ENCODE measurements around the gene FRMD1. TPM values are rescaled to one million over a fixed set of nuclear protein-coding genes. Genes with fewer than 3 reads are reported as not detected.
A peak's percentile ranks its signal among the peaks of the same experiment; 100 is the strongest.

The FRMD1 gene
- not detected in 2 replicates for total RNA-seq (2014; rRNA removed; shearing (Covaris generic))

DNA sequence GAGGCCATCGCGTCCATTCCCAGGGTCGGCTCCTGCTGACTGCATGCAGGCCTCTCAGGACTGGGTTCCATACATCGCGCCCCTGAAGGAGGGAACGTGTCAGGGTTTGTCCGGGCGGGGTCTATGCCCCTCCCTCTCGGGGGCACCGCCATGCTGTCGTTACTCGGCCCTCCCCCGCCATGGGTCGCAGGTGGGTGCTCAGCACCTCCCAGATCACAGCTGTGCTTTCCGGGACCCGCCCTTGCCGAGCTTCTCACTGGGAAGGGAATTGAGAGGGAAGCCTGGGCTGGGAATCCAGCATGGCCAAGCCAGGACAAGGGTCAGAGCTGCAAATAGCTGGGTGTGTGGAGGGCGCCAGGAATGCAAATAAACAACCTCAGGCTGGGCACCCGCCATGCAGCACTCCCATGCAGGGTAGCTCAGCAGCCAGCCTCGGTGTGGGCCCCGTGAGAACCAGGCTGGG is at the start of gene FRMD1:
FRMD1 (minus strand) TSS at position 270 of the 463 bp plus-strand sequence; CDS start at position 152, 118 bp downstream.
- Histone ChIP-seq H3K27me3 (peaks cover 19% of the 10 kb centered on the region), H3K9me3 (replicated peaks) (no peaks in the 10 kb centered on the region), H3K4me3 (no peak within 1 kb of the TSS), H3K4me1 (no peaks in the 10 kb centered on the region), H3K36me3 (no peaks in the 10 kb centered on the region), H3K27ac (no peak within 1 kb of the TSS)
- DNase-seq = no peak

GRCh38 chr6:168128006-168128630 is 49.1 kb upstream of the FRMD1 start:
- Histone ChIP-seq H3K9me3 (replicated peaks) (no peaks in the 10 kb centered on the region), H3K4me3 (no peak overlapping the region), H3K4me1 (no peaks in the 10 kb centered on the region), H3K36me3 (no peaks in the 10 kb centered on the region), H3K27me3 (peaks cover 20% of the 10 kb centered on the region; the same call in 1 of the 2 replicates), H3K27ac (no peak overlapping the region)
- no peak for DNase-seq

- Histone ChIP-seq H3K4me3 (no peak overlapping the region), H3K9me3 (replicated peaks) (no peaks in the 10 kb centered on the region), H3K4me1 (no peaks in the 10 kb centered on the region), H3K36me3 (no peaks in the 10 kb centered on the region), H3K27me3 (peaks cover 20% of the 10 kb centered on the region; the same call in 1 of the 2 replicates), H3K27ac (no peak overlapping the region)
- no peak for DNase-seq
Observed at GRCh38 chr6:168127384-168127868, 48.4 kb upstream of the FRMD1 start.

GRCh38 chr6:168126566-168127383 is 47.8 kb upstream of the FRMD1 start:
- no peaks in the 10 kb centered on the region for H3K4me1 ChIP-seq
- H3K27ac ChIP-seq = no peak overlapping the region
- H3K4me3 ChIP-seq = no peak overlapping the region
- DNase-seq = no peak
- no peaks in the 10 kb centered on the region for H3K36me3 ChIP-seq
- H3K27me3 ChIP-seq = peaks cover 20% of the 10 kb centered on the region; the same call in 1 of the 2 replicates
- no peaks in the 10 kb centered on the region for H3K9me3 ChIP-seq (replicated peaks)

GRCh38 chr6:168125429-168126001 is 46.5 kb upstream of the FRMD1 start:
- Histone ChIP-seq H3K4me1 (no peaks in the 10 kb centered on the region), H3K36me3 (no peaks in the 10 kb centered on the region), H3K27ac (no peak overlapping the region), H3K27me3 (peaks cover 17% of the 10 kb centered on the region; the same call in 1 of the 2 replicates), H3K4me3 (no peak overlapping the region), H3K9me3 (replicated peaks) (no peaks in the 10 kb centered on the region)
- no peak for DNase-seq

DNA sequence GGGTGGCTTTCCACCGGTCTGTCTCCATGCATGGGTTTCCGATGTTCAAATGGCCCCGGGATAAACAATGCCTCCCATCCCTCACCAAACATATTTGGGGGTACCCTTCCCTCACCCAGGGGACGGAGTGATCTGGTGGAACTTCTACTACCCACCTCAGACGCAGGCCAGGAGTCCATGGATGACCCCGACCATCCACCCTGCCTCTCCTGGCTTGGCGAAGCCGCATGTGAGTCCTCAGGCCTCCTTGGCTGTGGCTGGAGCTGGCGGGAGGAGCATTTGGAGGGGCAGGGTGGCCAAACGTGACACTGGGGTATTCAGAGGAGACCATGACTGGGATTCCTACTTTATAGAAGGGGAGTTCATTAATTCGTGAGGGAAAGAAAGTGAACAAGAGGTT is 45.9 kb upstream of the FRMD1 start:
- Histone ChIP-seq H3K36me3 (no peaks in the 10 kb centered on the region), H3K9me3 (replicated peaks) (no peaks in the 10 kb centered on the region), H3K4me3 (no peak overlapping the region), H3K27ac (no peak overlapping the region), H3K27me3 (peaks cover 17% of the 10 kb centered on the region; the same call in 1 of the 2 replicates), H3K4me1 (no peaks in the 10 kb centered on the region)
- no peak for DNase-seq

GRCh38 chr6:168124158-168124557 is 45.1 kb upstream of the FRMD1 start:
- no peak for DNase-seq
- Histone ChIP-seq H3K9me3 (replicated peaks) (no peaks in the 10 kb centered on the region), H3K27me3 (peaks cover 17% of the 10 kb centered on the region; the same call in 1 of the 2 replicates), H3K36me3 (no peaks in the 10 kb centered on the region), H3K27ac (no peak overlapping the region), H3K4me1 (no peaks in the 10 kb centered on the region), H3K4me3 (no peak overlapping the region)

GRCh38 chr6:168123165-168123911 is 44.3 kb upstream of the FRMD1 start:
- H3K27me3 ChIP-seq = peaks cover 17% of the 10 kb centered on the region; the same call in 1 of the 2 replicates
- no peak overlapping the region for H3K4me3 ChIP-seq
- H3K4me1 ChIP-seq = no peaks in the 10 kb centered on the region
- DNase-seq = no peak
- no peaks in the 10 kb centered on the region for H3K36me3 ChIP-seq
- no peaks in the 10 kb centered on the region for H3K9me3 ChIP-seq (replicated peaks)
- H3K27ac ChIP-seq = no peak overlapping the region

- DNase-seq = no peak
- no peaks in the 10 kb centered on the region for H3K4me1 ChIP-seq
- no peak overlapping the region for H3K4me3 ChIP-seq
- H3K36me3 ChIP-seq = no peaks in the 10 kb centered on the region
- H3K27me3 ChIP-seq = peaks cover 12% of the 10 kb centered on the region; the same call in 1 of the 2 replicates
- no peak overlapping the region for H3K27ac ChIP-seq
- H3K9me3 ChIP-seq (replicated peaks) = no peaks in the 10 kb centered on the region
Observed at GRCh38 chr6:168122521-168122920, 43.5 kb upstream of the FRMD1 start.

- H3K9me3 ChIP-seq (replicated peaks) = no peaks in the 10 kb centered on the region
- DNase-seq = no peak
- no peaks in the 10 kb centered on the region for H3K4me1 ChIP-seq
- H3K27me3 ChIP-seq = peaks cover 12% of the 10 kb centered on the region; the same call in 1 of the 2 replicates
- H3K36me3 ChIP-seq = no peaks in the 10 kb centered on the region
- H3K27ac ChIP-seq = no peak overlapping the region
- no peak overlapping the region for H3K4me3 ChIP-seq
Observed at GRCh38 chr6:168122011-168122410, 43.0 kb upstream of the FRMD1 start.

- H3K4me3 ChIP-seq = no peak overlapping the region
- DNase-seq = peak in 1 of 2 experiments; percentile 0
- H3K27ac ChIP-seq = no peak overlapping the region
- H3K9me3 ChIP-seq (replicated peaks) = no peaks in the 10 kb centered on the region
- H3K4me1 ChIP-seq = no peaks in the 10 kb centered on the region
- H3K36me3 ChIP-seq = no peaks in the 10 kb centered on the region
- peaks cover 12% of the 10 kb centered on the region; the same call in 1 of the 2 replicates for H3K27me3 ChIP-seq
Observed at GRCh38 chr6:168121303-168121665, 42.3 kb upstream of the FRMD1 start.

GRCh38 chr6:168120390-168121302 is 41.6 kb upstream of the FRMD1 start:
- Histone ChIP-seq H3K27ac (no peak overlapping the region), H3K27me3 (peaks cover 9% of the 10 kb centered on the region; the same call in 1 of the 2 replicates)

DNA sequence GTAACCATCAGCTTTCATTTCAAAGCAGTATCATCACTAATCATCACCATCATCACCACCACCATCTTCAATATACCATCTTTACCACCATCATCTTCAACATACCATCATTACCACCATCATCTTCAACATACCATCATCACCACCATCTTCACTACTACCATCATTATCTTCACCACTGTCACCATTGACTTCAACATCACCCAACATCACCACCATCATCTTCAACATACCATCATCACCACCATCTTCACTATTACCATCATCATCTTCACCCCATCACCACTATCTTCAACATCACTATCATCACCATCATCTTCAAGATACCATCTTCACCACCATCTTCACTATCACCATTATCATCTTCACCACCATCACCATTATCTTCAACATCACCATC is 40.5 kb upstream of the FRMD1 start:
- no peaks in the 10 kb centered on the region for H3K9me3 ChIP-seq (replicated peaks)

More at GRCh38 chr6:168120390-168121302, 41.6 kb upstream of the FRMD1 start:
- Histone ChIP-seq H3K9me3 (replicated peaks) (no peaks in the 10 kb centered on the region), H3K36me3 (no peaks in the 10 kb centered on the region), H3K4me3 (no peak overlapping the region), H3K4me1 (no peaks in the 10 kb centered on the region)
- no peak for DNase-seq

More for the DNA sequence above, 40.5 kb upstream of the FRMD1 start:
- no peak for DNase-seq
- Histone ChIP-seq H3K4me1 (no peaks in the 10 kb centered on the region), H3K36me3 (no peaks in the 10 kb centered on the region), H3K4me3 (no peak overlapping the region), H3K27me3 (no peaks in the 10 kb centered on the region), H3K27ac (no peak overlapping the region)
